Measurements from ENCODE around the gene FBXL20. TPM values are rescaled to one million over a fixed set of nuclear protein-coding genes. Genes with fewer than 3 reads are reported as not detected.

Gene FBXL20
- total RNA-seq, 3 donors from 2014 or later: 17.0 to 33.1 (median 25.3) TPM

DNA sequence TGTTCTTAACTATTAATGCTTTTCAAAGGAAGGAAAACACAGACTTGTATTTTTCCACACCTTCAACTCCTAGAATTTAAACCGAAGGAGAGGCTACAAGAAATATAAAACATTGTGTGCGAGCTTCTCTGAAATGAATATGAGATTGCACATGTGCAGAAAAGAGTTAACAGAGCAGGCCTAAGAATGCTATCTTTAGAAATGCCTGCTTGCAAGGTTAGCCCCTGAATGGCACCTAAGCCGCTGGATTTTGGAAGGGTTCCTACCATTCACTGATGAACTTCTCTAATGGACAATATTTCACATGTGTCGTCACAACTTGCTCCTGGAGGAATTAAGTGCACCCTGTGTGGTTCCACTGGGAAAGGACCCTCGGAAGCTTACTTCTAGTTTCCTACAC lies 69.3 kb downstream of the FBXL20 start:
- no peak for DNase-seq (ENCODE audit: low spot score in 2 of 2)
- Histone ChIP-seq H3K9me3 (no peaks in the 10 kb centered on the region), H3K27ac (no peak overlapping the region), H3K36me3 (no peaks in the 10 kb centered on the region), H3K27me3 (no peaks in the 10 kb centered on the region), H3K4me1 (no peaks in the 10 kb centered on the region), H3K4me3 (no peak overlapping the region)
- intact Hi-C loops (cut with DNase I; ENCODE audit: low total_unique reads): no loop called here
- no peak for TF ChIP-seq POLR2A (IDR thresholded peaks at IDR 0.05)
- TF ChIP-seq POLR2AphosphoS5 (IDR thresholded peaks at IDR 0.05): no peak
- TF ChIP-seq, protein P1, sequence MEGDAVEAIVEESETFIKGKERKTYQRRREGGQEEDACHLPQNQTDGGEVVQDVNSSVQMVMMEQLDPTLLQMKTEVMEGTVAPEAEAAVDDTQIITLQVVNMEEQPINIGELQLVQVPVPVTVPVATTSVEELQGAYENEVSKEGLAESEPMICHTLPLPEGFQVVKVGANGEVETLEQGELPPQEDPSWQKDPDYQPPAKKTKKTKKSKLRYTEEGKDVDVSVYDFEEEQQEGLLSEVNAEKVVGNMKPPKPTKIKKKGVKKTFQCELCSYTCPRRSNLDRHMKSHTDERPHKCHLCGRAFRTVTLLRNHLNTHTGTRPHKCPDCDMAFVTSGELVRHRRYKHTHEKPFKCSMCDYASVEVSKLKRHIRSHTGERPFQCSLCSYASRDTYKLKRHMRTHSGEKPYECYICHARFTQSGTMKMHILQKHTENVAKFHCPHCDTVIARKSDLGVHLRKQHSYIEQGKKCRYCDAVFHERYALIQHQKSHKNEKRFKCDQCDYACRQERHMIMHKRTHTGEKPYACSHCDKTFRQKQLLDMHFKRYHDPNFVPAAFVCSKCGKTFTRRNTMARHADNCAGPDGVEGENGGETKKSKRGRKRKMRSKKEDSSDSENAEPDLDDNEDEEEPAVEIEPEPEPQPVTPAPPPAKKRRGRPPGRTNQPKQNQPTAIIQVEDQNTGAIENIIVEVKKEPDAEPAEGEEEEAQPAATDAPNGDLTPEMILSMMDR (IDR thresholded peaks at IDR 0.05): no peak

DNA sequence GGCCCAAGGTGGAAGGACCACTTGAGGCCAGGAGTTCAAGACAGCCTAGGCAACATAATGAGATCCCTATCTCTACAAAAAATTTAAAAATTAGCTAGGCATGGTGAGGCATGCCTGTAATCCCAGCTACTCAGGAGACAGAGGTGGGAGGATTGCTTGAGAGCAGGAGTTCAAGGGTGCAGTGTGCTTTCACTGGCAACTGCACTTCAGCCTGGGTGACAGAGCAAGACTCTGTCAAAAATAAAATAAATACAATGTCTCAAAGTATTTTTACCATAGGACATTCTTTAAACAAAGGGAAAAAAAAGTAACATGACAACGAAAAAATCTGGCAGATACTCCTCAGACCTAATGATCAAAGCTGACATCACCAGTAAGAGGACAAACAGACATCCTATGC lies 72.6 kb downstream of the FBXL20 start:
- H3K27ac ChIP-seq: no peak overlapping the region
- intact Hi-C loops (cut with DNase I; ENCODE audit: low total_unique reads): no loop called here
- no peaks in the 10 kb centered on the region for H3K4me1 ChIP-seq
- DNase-seq (ENCODE audit: low spot score in 2 of 2): no peak
- no peaks in the 10 kb centered on the region for H3K9me3 ChIP-seq
- H3K4me3 ChIP-seq: no peak overlapping the region
- TF ChIP-seq POLR2A (IDR thresholded peaks at IDR 0.05): no peak
- TF ChIP-seq, protein P1 (IDR thresholded peaks at IDR 0.05): no peak
- TF ChIP-seq POLR2AphosphoS5 (IDR thresholded peaks at IDR 0.05): no peak
- H3K36me3 ChIP-seq: no peaks in the 10 kb centered on the region
- no peaks in the 10 kb centered on the region for H3K27me3 ChIP-seq

- no peak for DNase-seq (ENCODE audit: low spot score in 2 of 2)
- no peaks in the 10 kb centered on the region for H3K9me3 ChIP-seq
- TF ChIP-seq POLR2A (IDR thresholded peaks at IDR 0.05) (no peak), POLR2AphosphoS5 (IDR thresholded peaks at IDR 0.05) (no peak)
- TF ChIP-seq, protein P1 (IDR thresholded peaks at IDR 0.05): no peak
- no peaks in the 10 kb centered on the region for H3K36me3 ChIP-seq
- H3K4me3 ChIP-seq: no peak overlapping the region
- intact Hi-C loops (cut with DNase I; ENCODE audit: low total_unique reads): no loop called here
- no peaks in the 10 kb centered on the region for H3K4me1 ChIP-seq
- no peak overlapping the region for H3K27ac ChIP-seq
- H3K27me3 ChIP-seq: no peaks in the 10 kb centered on the region
These were observed 74.3 kb downstream of the FBXL20 start for GRCh38 chr17:39327109-39327508.

- no peaks in the 10 kb centered on the region for H3K9me3 ChIP-seq
- DNase-seq (ENCODE audit: low spot score in 2 of 2): no peak
- H3K36me3 ChIP-seq: no peaks in the 10 kb centered on the region
- no peaks in the 10 kb centered on the region for H3K4me1 ChIP-seq
- TF ChIP-seq POLR2AphosphoS5 (IDR thresholded peaks at IDR 0.05): no peak
- TF ChIP-seq POLR2A (IDR thresholded peaks at IDR 0.05): no peak
- TF ChIP-seq, protein P1 (IDR thresholded peaks at IDR 0.05): no peak
- H3K27ac ChIP-seq: no peak overlapping the region
- no peak overlapping the region for H3K4me3 ChIP-seq
- intact Hi-C loops (cut with DNase I; ENCODE audit: low total_unique reads): no loop called here
- H3K27me3 ChIP-seq: no peaks in the 10 kb centered on the region
These were observed 75.7 kb downstream of the FBXL20 start for GRCh38 chr17:39325528-39326240.

DNA sequence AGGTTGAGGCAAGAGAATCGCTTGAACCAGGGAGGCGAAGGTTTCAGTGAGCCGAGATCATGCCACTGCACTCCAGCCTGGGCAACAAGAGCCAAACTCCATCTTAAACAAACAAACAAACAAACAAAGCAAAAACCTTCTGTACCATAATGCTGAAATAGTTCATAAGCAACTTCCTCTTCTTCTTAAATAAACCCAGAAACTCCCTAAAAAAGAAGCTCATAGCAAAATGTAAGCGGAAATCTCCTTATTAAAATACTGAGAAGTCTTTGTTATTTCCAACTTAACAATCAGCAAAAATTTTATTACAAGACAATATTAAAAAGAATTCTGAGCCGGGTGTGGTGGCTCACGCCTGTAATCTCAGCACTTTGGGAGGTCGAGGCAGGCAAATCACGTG lies 82.8 kb downstream of the FBXL20 start:
- DNase-seq (ENCODE audit: low spot score in 2 of 2): no peak
- H3K36me3 ChIP-seq: no peaks in the 10 kb centered on the region
- no peaks in the 10 kb centered on the region for H3K9me3 ChIP-seq
- H3K4me1 ChIP-seq: no peaks in the 10 kb centered on the region
- H3K27me3 ChIP-seq: no peaks in the 10 kb centered on the region
- intact Hi-C loops (cut with DNase I; ENCODE audit: low total_unique reads): no loop called here
- no peak overlapping the region for H3K4me3 ChIP-seq
- no peak overlapping the region for H3K27ac ChIP-seq
- TF ChIP-seq, protein P1 (IDR thresholded peaks at IDR 0.05): no peak
- TF ChIP-seq POLR2A (IDR thresholded peaks at IDR 0.05) (no peak), POLR2AphosphoS5 (IDR thresholded peaks at IDR 0.05) (no peak)

Measured in breast epithelium (tissue), 4 donors.